Stimulated activated CD8-positive, alpha-beta memory T cell treated with anti-CD3 and anti-CD28 coated beads, Interleukin-12 subunit alpha, Interleukin-12 subunit beta, amount 100 ng/mL, for 24 hours (primary cell): ENCODE measurements around the gene CAPRIN1.
"Not testable (repeated sequence)": the region's sequence is repeated elsewhere in the genome, so short reads cannot be mapped to it uniquely, and the experiment has no call there.

Source experiments
- DNase-seq: peaks from one replicate; pipeline ENCODE4 v3.0.0-alpha.2; 2020; ENCODE audit errors: extremely low read depth

CAPRIN1 gene

GRCh38 chr11:34086554-34087283 lies 35.2 kb downstream of the CAPRIN1 start:
- no peak for DNase-seq

GRCh38 chr11:34091825-34092224 lies 40.3 kb downstream of the CAPRIN1 start:
- no peak for DNase-seq

DNA sequence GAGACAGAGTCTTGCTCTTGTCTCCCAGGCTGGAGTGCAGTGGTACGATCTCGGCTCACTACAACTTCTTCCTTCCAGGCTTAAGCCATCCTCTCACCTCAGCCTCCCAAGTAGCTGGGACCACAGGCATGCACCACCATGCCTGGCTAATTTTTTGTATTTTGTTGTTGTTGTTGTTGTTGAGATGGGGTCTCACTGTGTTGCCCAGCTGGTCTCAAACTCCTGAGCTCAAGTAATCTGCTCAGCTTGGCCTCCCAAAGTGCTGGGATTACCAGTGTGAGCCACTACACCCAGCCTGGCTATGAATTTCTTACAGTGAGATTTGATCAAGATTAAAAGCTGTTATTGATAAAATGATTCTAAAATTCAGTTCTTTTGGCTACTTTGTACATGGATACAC lies 43.4 kb downstream of the CAPRIN1 start:
- not testable (repeated sequence) for DNase-seq

GRCh38 chr11:34098813-34099212 lies 47.3 kb downstream of the CAPRIN1 start:
- DNase-seq = no peak

DNA sequence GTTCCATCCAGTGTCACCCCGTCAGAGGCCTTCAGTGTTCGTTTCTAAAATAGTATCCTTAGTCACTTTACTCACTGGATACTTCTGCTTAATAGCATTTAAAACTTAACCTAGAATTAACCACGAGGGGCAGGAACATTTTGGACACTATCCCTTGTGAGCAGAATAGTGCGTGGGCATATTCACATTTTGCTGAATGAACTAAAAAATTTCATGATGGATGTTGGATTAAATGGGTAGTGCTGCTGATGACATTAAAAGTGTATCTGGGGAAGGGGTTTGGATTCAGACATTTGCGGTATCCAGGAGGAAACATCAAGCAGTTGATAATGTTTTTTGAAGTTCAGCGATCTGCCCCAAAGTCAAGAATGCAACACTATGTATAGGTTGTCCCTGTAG lies 53.1 kb downstream of the CAPRIN1 start:
- DNase-seq = no peak

DNA sequence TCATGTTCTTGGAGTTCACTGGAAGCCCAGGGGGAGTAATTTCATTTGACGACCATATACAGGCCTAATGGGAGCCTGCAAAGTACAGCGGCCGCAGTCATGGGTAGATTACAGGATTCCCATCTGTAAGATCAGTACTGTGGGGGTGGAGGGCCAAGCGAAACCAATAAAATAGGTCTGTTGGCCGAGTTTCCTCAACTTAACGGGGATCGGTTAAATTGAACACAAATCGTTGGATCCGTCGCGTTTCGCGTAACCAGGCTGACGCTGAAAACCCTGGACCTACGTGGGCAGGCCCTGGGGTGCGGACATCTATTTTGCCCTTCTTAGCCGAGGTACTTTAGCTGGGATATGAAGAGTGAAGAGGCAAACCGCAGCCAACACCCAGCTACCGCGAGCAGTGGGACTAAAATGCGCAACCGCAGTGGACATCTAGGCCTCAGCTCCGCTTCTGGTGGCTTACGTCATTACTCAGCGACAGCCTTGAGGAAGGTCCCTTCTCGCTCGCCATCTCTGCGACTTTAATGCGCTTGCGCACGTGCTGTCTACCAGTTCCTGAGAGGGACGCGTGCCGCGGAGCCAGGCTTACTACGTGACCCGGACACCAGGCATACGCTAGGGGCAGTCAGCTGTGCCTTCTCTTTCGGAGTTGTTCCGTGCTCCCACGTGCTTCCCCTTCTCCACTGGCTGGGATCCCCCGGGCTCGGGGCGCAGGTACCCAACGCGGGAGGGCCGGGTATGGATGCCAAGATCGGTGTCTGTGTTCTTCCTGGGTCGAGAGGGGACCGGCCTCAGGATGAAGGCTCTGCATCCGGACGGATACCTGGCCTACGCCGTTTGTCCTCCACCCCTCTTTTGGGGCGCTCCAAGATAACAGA lies 53.8 kb downstream of the CAPRIN1 start, which contains the start of gene NAT10:
TSS of gene NAT10 (plus strand) at position 551 of the 878 bp plus-strand sequence. CDS start 2,597 bp downstream, outside the sequence.
- DNase-seq = peak; percentile 88

- no peak for DNase-seq
These were observed 54.5 kb downstream of the CAPRIN1 start for GRCh38 chr11:34105957-34106504.

- DNase-seq = no peak
These were observed 60.3 kb downstream of the CAPRIN1 start for GRCh38 chr11:34111722-34112270.

- DNase-seq = no peak
These were observed 62.5 kb downstream of the CAPRIN1 start for GRCh38 chr11:34114014-34114413.

DNA sequence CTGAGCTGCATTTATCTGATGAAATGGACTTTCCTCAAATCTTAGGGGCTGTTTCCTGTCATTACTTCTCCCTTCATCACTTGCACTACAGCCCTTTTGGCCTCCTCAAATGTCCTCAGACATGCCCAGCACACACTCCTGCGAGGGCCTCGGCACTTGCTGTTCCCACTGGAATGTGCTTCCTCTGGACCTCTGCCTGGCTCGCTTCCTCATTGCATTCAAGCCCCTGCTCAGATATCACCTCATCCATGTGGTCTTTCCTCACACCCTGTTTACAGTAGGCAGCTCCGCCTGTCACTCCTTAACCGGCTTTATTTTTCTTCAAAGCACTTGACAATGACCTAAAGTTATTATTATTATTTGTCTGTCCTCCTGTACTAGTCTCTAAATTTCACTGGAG lies 62.9 kb downstream of the CAPRIN1 start:
- DNase-seq = no peak

DNA sequence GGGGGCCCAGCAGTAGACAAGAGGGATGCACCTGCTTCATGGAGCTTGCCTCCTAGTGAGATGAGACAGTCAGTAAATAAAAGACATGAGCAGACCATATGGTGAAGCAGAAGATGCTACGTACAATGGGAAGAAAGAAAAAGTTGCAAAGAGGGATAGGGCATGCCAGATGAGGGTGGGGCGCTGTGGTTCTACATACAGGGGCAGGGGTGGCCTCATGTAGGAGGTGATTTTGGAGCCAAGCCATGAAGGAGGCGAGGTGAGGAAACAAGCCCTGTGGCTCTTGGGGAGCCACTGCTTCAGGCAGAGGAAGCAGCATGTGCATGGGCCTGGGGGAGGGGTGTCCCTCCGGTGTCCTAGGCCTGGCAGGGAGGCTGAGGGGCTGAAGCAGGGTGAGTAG lies 69.1 kb downstream of the CAPRIN1 start:
- no peak for DNase-seq

GRCh38 chr11:34124885-34125668 lies 73.5 kb downstream of the CAPRIN1 start:
- no peak for DNase-seq

DNA sequence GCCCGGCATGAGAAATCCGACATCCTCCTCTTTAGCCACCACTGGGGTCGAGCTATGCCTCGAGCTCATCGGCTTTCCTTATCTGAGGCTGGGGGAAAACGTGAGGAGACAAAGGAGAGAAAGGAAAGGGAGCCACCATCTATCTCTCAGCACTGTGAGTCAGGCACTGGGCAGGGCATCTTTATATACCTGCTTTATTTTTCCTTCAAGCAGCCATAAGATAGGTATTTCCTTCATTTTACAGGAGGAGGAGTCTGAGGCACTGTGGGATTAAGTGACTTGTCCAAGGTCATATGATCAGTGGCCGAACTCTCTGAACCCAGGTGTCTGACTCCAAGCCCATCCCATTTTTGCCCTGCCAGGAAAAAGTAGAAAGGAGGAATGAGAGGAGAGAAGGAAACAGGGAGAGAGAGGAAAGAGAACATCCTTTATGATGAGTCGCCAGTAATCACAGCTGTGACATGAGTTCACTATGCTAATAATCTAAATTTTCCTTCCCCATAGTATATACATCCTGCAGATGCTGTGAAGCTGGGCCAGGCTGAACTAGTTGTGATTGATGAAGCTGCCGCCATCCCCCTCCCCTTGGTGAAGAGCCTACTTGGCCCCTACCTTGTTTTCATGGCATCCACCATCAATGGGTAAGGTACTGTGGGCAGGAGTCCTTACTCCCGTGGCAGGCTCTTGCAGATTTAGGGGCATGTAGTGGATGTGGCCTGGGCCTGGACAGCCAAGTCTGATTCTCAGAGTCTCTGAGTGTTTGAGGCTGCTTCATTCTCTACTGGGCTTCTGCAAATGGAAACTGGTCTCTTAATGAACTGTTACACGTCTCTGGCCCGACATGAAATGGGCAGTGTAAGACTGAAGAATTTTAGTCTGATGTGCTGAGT lies 75.7 kb downstream of the CAPRIN1 start:
- no peak for DNase-seq

GRCh38 chr11:34128824-34129223 lies 77.3 kb downstream of the CAPRIN1 start:
- no peak for DNase-seq

DNA sequence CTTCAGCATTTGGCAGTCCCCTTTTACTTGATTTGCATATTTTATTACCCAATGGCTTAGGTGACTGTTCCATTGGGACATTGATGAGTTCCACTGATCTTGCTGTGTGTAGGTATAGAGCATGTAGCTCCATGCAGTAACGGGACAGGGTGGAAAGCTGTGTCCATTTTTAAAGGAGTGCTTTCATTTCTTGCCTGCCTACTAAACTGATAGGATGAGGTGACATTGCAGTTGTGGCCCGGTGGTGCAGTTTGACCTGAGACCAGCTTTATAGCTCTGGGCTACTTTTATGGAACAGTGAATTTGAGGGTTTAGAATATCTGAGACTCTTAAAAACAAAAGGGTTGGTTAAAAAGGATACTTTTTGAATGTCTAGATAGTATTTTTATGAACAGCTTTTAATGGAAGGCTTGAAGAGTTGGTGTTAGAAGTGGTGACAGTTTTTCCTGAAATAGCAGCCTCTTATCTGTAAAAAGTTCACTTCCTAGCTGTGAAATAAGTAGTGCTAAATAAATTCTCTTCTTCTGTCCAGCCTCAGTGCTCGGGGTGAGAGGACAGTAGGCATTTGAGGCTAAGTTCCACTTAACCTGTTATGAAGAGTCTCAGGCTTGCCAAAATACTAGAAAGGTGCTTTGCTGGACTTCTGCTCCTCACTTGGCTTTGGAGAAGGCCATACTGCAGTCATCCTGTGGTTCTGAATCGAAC lies 80.9 kb downstream of the CAPRIN1 start:
- no peak for DNase-seq

DNA sequence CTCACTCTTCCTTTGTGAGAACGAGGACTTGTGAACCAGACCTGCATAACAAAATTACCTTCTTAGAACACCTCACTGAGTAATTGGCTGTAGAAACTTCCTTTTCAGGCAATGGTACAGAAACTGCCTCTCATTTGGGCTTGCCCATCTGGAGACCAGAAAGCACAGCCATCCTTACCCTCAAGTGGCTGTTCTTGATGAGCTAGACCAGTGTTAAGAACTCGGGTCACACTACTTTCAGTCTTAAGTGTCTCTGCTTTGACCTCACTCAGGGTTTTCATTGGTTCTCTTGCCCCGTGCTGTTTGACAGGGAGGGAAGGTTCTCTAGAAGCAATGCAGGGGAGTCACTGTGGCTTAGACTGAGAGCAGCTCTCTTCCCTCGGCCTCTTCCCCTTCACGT lies 83.2 kb downstream of the CAPRIN1 start:
- no peak for DNase-seq

DNA sequence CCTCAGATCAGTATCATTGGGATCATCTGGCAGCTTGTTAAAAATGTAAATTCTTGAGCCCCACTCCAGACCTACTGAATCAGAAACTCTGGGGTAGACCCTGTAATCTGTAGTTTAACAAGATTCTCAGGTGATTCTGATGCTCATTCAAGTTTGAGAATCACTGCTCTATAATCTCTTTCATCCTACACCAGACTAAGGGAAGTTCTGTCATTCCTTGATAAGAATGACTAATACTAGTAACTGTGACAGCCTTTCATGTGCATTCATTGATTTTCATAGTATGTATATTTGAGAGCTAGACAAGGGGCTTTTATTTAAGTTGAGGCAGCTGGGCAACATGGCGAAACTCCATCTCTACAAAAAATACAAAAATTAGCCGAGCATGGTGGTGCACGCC lies 83.9 kb downstream of the CAPRIN1 start:
- DNase-seq = no peak

GRCh38 chr11:34136420-34136819 lies 84.9 kb downstream of the CAPRIN1 start:
- no peak for DNase-seq

GRCh38 chr11:34139346-34139745 lies 87.8 kb downstream of the CAPRIN1 start:
- no peak for DNase-seq

DNA sequence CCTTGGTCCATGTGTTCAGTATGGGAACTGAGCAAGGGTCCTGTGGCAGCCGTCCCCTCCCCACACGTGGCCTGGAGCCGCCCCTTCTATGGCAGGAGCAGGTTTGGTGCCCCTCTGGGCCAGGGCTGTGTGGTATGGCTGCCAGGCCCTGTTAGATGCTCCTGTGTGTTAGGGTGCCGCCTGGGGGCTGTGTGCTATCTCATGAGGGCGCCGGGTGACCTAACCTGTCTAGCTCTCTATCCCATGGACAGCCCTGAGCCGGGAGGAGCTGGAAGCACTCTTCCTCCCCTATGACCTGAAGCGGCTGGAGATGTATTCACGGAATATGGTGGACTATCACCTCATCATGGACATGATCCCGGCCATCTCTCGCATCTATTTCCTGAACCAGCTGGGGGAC lies 88.6 kb downstream of the CAPRIN1 start:
- no peak for DNase-seq
